Hematopoietic multipotent progenitor cell treated with erythropoietin and hydrocortisone succinate and interleukin-3 and kit ligand, for 15 days (in vitro differentiated cells): ENCODE measurements around the gene NAPA.
A peak's percentile ranks its signal among the peaks of the same experiment; 100 is the strongest.

Experiments used
- DNase-seq: peaks from one replicate; pipeline ENCODE4 v3.0.0-alpha.2; 2015; ENCODE audit warnings: low spot score

The NAPA gene

DNA sequence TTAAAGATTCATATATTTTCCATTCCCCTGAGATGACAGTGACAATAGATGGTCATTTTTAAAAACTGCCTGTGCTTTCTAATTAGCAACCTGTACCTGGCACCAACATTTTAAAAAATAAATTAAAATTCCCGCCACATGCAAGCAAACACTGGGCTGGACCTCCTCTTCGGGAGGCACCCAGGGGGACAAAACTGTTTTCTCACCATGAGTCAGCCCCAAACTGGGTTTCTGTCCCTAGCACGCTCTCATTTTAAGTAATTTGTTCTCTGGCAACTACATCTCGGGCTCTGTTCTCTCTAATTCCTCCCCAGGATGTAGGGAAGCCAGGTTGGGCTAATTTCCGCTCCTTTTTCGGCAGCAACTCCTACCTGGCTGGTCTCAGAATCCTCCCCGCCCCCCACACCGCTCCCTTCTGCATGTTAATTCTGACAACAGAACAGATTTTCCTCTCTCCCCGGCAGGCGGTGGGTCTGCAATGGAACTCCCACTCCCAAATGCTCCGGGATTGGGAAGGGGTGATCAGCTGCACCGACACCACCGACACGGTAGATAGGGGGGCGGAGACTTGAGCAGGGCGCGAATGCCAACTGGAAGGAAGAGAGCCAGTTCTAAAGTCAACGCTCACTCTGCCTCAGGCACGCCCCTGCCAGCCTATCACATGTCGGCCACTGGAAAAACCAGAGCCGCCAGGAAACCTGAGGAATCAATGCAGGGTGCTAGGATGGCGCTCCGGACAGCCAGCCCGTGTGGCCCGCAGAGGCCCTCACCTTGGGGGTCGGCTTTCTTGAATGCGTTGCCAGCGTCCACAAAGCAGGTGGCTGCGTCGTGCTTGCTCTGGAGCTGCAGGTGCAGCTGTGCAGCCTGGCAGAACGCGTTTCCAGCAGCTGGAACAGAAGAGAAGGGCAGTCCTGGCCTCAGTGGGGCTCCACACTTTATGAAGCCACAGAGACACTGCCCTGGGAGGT, 14.7 kb downstream of the NAPA start:
- no peak for DNase-seq

DNA sequence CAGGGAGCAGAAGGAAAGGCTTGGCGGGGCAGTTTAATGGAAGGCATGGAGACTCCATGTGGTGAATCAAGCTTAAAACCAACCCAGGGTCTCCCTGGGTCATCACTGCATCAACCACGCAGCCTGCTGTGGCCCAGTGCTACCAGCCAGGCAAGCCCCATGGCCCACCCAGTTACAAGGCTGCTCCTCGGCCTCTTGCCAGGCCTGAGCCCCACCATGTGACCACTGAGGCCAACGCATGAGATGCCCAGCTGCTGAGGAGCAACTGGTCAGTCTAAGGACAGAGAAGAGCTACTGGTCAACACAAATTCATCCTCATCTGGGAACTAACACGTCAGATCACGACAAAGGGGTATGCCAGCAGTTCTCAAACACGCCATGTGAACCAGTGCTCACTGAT, 15.5 kb downstream of the NAPA start:
- DNase-seq, result no peak

DNA sequence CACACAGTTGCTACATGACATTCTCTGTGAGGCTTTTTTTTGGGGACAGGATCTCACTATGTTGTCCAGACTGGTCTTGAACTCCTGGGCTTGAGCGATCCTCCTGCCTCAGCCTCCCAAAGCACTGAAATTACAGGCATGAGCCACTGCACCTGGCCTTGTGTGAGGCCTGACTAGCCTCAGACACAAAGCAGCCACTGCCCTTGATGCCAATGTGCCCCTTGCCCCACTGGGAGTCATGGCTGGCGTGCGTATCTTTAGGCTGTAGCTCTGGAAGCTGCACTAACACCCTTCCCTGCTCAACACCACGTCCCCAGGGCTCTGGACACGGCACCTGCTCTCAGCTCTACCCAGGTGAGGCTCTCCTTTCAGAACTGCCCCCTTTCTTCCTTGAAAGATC, 16.3 kb downstream of the NAPA start:
- no peak for DNase-seq

DNA sequence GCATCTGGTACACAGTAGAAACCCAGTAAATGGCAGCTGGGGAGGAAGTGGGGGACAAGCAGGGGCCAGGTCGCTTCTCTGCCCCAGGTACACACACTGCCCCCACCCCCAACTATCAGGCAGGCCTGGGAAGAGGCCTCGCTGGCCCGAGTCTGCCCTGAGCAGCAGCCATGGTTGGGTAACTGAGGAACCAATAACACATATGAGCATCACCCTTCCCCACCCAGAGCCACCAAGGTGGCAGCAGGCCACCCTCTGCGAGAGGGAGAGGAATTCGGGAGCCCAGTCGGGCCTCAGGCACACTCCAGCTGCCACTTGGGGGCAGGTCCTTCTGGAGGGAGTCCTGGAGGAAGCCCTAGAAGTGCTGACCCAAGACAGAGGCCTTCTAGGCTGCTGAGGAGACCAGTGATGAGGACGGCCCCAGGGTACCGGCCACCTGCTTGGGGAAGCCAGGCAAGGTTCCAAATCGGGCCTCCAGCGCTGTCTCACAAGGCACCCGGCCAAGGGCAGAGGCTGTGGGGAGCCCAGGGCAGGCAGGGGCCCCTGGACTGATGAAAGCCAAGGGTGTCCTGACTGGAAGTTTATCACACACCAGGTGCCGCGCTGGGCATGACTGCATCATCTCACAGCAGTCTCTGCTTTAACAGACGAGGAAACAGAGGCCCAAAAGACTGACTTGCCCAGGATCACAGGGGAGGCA, 16.9 kb downstream of the NAPA start:
- DNase-seq, result peak; percentile 50

DNA sequence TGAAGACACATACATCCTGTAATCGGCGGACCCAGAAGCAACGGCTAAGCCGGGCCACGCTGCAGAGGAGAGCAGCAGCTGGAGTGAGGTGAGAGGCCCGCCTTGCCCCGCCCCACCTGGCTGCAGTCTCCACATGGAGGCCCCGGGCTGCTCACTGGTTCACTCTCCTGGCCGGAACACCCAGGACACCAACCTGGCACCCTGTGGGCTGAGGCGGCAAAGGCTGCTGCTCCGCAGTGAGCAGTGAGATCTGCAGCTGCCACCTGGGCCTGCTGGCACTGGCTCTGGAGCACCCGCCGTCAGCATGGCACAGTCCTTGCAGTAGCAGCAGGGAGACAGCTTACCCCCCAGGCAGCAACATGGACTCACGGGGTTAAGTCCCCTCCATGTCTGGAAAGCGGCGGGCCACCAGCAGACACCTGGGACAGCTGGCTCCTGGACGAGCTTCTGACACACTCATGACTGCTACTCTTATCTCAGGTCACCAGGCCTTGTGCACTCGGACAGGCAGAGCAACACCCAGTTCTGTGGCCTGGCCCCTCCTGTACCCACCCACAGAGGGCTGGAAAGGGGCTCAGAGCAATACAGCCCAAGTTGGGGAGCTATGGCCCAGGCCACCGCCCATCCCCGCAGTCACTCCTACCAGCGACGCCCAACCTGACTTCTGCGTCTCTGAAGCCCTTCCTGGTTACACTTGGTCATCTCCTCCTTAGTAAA, 17.7 kb downstream of the NAPA start:
- DNase-seq, result peak; percentile 85

DNA sequence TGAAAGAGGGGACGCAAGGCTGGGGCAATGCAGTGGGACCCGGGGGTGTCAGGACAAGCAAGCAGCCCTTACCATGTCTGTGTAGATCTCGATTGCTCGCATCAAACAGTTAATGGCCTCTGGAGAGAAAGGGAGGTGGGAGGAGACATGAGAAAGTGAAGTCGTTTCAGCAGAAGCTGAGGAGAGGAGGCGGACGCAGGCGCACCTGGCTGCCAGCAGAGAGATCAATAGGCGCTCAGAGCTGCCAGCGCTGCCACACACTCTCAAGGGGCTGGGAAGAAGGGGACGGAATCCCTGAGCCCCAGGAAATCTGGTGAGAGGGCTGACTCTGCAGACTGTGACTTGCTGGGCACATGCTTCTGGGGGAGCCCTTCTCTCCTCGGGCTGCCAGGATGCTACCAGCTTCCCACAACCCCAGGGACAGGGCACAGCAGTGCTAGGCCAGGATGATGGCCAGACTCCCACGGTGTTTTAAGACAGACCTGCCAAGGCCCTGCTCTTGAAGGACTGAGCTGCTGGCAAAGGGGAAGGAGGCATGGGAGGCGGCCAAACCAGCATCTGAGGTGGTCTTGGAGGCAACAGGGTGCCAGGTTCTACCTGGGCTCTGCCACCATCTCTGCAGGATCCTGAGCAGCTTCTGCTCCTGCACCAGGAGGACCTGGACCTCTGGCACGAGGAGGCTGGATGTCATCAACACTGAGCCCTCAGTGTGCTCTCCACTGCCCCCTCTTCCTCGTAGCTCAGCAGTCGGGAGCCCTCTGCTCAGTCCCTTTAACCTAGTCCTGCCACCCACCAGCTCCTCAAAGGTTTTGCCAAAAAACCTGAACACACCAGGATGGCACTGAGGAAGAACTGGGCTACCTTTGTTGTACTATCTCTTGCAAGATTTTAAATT, 19.1 kb downstream of the NAPA start:
- no peak for DNase-seq

DNA sequence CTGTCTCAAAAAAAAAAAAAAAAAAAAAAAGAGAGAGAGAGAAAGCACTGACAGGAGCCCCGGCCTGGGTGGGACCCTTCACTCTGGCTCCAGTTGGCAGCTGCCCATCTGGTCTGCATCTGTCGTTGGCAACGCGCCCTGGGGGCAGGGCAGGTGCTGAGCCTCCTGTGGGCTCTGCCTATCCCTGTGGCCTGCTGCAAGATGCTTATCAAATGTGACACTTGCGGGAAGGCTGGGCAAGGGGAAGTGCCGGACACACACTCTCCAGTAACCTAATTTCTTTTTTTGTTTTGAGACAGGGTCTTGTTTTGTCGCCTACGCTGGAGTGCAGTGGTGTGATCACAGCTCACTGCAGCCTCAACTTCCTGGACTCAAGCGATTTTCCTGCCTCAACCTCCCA, 20.1 kb downstream of the NAPA start:
- peak; percentile 82 for DNase-seq

DNA sequence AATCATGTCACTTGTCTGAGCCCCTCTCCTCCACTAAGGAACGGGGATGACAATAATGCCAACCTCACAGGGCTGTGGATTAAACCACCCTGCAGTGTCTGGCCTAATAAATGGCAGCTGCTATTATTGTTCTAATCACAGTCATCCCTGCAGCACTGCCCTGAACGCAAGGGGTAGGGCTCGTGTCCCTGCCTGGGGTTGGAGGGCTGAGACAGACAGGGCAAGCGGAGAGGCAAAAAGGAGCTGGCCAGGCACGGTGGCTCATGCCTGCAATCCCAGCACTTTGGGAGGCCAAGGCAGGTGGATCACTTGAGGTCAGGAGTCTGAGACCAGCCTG, 20.7 kb downstream of the NAPA start:
- DNase-seq, result no peak

DNA sequence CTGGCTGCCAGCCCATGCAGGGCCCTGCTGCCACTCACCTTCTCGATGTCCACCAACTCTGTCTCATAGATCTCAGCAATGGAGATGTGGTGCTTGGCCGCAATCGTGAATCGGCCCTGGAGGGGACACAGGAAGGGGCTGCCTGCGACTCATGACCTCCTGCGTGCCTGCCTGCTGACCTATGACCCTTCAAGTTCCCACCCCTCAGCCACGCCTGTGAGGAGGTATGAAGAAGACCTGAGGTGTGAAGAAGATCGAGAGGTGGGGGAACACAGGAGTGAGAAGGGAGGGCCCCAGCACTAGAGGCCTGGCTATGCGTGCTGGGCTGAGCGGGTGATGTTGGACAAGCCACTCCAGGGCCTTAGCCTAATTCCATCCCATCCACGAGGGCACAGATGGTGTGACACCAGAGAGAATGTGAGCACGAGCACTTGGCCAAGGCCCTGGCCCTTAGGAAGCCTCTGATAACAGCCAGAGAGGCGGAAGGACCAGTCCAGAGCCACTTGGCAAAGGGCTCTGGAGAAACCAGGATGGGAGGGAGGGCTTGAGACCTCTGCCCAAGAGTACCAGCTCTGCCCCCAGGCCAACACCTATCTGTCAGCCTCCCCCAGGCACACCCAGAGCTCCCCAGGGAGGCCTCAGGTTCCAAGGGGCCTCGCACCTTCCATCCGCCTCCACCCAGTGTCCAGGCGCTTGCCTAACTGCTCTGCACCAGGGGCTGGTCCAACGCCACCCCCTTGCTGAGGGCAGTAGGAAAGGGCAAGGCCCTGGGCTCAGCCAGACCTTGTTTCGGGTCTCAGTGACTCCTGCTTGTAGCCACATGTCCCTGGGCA, 21.3 kb downstream of the NAPA start:
- DNase-seq, result no peak

DNA sequence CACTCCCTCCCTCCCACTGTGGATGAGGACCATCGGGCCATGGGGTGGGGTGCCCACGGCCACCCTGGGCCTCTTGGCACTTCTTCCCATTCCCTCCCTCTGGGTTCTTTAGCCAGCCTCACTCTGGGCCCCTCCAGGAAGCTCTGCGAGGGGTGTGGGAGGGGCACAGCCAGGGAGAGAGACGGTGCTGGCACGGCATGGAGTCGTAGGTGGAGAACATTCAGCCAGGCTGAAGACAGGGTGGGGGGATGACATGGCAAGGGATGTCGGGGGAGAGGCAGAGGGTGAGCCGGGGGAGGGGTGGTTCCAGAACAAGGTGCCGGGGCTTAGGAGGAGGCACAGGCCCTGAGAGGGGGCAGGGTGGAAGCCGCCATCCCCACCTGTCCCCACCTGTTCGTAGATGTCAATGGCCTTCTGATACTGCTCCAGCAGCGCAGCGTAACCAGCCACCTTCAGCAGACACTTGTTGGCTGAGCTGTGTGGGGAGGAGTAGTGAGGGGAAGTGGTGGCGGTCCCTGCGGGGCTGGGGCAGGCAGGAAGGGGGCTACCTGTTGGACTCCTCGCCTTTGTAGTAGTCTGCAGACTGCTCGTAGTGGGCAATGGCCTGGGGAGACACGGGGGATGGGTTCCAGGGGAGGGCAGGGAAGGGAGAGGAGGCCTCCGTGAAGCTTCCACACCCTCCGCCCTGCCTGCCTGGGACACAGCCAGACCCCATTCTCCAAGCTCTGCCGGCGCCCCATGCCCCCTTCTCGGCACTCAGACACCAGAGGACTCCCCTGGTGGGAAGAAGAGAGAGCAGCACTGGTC, 22.1 kb downstream of the NAPA start:
- DNase-seq, result no peak

DNA sequence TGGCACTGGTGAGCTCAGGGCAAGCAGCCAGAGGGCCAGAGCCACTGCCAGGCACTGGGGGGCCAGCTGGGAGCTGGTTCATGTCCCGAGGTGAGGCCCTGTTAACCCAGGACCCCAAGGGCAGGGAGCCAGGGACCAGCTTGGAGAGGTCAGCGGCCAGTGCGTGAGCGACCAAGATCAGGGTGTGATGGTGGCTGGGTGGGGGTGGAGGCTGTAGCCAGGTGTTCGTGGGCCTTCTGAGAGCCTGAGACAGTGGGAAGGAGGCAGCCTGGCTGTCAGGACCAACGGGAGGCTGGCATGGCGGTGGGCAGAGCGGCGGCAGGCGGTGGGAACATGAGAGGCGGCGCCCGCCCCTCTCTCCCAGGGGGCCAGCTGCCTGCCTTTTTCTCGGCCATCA, 22.7 kb downstream of the NAPA start:
- no peak for DNase-seq

DNA sequence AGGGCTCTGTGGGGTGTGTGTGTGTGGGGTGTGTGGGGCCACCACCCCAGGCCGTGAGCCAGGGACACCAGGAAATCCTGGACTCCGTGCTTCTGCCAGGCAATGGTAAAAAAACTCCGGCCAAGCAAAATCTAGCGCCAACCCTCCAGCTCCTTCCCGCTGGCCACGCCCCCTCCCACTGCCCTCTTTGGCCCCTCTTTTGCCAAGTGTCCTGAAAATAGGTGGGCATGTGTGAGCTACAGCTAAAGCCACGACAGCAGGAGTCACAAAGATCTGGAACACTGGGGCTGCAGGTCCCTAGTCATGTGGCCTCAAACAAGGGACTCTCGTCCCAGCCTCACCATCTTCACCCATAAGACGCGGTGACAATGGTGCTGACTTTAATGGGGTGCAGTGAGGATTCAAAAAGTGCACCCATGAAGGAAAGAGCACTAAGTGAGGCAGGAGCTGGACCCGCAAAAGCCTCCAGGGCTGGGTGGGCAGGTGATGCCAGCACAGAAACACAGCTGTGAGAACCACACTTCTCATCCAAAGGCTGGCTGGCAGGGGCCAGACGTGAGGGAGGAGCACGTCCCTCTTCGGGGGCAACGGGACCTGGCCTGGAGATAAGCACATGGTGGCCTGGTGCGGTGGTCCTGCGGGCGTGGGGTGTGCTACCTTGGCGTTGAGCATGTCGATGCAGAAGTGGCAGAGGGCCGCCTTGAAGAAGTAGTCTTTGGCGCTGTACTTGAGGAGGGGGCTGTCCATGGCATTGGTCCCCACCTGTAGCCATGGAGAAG, 23.3 kb downstream of the NAPA start:
- no peak for DNase-seq

DNA sequence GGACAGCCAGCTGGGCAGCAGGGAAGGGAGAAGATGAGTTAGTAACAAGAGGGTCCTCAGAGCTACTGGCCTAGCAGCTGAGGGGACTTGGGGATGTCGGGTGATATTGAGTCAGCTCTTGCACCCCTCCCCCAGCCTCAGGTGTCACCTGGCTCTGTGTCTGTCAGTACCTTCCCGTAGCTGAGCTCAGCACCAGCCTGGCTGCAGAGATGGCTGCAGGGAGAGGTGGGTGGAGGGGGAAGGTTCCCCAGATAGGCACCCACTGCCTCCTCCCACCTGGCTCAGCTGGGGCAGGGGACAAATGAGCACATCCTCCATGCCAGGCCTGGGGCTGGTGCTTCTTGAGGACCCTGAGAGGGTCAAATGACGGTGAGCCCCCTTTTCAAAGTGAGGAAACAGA, 24.0 kb downstream of the NAPA start:
- DNase-seq, result no peak

DNA sequence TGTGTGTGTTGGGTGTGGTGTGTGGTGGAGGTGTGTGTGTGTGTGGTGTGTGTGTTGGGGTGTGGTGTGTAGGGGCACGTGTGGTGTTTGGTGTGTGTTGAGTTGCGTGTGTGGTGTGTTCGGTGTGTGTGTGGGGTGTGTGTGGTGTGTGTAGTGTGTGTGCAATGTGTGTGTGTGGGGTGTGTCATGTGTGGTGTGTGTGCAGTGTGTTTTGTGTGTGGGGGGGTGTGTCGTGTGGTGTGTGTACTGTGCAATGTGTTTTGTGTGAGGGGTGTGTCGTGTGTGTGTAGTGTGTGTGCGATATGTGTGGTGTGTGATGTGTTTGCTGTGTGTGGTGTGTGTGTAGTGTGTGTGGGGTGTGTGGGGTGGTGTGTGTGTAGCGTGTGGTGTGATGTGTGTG, 24.8 kb downstream of the NAPA start:
- DNase-seq, result no peak

DNA sequence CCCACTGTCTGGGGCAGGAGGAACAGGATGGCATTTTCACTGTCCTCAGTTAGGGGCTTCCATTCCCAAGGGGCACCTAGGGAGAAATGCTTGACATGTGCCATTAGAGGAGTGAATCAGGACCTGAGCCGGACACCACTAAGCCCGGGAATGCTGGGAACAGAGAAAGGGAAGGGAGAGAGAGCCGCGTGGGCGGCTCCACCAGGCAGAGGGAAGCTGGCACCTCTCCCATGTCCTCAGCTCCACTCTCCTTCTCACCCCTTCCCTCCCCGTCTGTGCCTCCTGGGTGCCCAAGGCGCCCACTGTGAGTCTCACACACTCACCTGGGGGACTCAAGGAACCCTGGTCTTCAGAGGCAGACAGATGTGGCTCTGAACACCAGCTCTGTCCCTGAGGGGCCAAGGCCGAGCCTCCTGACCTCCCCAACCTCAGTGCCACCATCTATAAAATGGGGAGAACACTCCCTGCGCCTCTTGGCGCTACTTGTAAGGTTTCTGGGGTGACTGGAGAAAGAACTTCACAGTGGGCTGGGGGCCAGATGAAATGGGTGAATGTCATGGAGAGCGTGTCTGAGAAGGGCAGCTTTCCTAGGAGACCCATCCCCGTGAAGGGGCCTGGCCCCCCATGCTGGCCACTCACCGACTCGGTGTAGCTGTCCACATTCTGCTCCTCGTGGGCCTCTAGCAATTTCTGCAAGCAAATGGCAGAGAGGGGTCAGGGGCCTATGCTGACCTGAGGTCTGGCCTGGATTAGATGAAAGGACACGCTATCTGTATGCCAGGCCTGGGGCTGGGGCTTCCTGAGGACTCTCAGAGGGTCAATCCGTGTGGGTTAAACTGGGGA, 25.6 kb downstream of the NAPA start:
- no peak for DNase-seq

DNA sequence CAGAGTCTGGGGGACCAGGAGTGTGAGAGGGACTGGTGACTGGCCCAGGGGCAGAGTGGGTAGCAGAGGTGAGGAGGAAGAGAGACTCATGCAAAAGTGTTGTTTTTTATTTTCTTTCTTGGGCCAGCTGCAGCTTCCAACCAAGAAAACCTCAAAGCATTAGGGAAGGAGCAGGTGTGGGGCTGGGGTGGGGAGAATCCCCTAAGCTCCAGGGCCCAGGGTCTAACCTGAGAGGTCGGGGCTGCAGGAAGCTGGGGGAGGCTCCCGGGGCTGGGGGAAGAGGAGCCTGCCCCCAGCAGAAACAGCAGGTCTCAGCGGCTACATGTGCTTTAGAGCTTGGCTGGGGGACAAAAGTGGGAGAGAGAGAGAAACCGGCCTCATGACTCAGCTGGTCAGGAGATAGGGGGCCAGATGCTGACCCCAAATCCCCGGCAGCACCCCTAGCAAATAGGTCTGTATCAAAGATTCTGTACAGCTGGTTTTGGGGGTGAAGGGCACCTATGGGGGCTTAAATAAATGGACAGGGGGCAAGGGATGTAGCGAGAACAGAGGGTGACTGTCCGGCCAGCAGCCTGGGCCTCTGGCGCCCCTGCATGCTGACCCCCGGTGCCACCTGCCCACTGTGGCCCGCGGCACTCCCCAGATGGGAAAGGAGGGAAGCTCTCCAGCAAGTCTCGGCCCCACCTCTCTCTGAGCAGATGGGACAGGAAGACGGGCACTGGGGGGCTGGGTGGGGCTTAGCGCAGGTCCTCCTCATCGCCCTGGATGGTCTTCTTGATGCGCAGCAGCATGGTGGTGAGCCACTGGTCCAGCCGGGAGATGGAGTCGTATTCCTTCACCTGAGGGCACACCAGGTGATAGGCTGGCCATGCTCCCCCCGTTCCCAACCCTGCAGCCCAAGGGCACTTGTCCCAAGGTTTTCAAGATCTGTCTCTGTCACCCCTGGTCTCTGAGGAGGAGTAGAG, 27.0 kb downstream of the NAPA start:
- DNase-seq, result no peak

DNA sequence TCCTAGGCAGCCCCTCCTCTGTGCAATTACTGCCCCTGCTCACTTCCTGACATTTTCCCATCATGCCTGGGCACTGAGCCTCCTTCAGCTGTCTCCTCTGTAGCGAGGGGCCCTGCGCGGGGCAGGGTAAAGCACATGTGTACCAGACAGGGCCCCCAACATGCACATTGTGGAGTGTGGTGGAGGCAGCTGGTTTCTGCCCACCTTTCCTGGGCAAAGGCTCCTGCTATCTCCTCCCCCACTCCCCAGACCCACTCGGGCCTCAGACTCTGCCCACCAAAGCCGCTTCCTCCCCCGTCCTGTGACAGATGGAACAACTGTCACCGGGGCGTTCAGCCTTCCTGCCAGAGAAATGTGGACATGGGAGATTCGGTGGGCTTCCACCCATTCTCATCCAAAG, 28.0 kb downstream of the NAPA start:
- DNase-seq, result no peak
